K562 treated with DMSO at 1 percent for 4 hours (cell line): ENCODE data around the gene OR1A2. TPM values are rescaled to one million over a fixed set of nuclear protein-coding genes. Genes with fewer than 3 reads are reported as not detected.

ENCODE experiments used
- total RNA-seq: library from RNA; unstranded; fragments of 300-600 nt; gene quantifications from 2 replicates; pipeline ENCODE4 v1.2.3, GENCODE V29; 2022; ENCODE audit not compliant: insufficient read depth

Gene OR1A2
- total RNA-seq = not detected in 2 replicates

GRCh38 chr17:3197219-3197618, at the start of gene OR1A2:
Gene OR1A2 (plus strand): TSS chr17:3197519. CDS start chr17:3197519, 0 bp downstream.

GRCh38 chr17:3207367-3207766, 10.0 kb downstream of the OR1A2 start, which contains the start of gene OR1A1:
Gene OR1A1 (plus strand): TSS chr17:3207667. CDS start chr17:3215621, 7,954 bp downstream.

Other genes with a start within 250 kb of the OR1A2 start
- not detected in 2 replicates for gene OR1D5, start 133.9 kb upstream of the OR1A2 start, total RNA-seq
- not detected in 2 replicates for gene OR1D2, start 93.1 kb upstream of the OR1A2 start, total RNA-seq
- gene OR1G1, start 70.0 kb upstream of the OR1A2 start, total RNA-seq = not detected in 2 replicates
- gene OR1A1, start 10.1 kb downstream of the OR1A2 start, total RNA-seq = not detected in 2 replicates
- gene OR3A1, start 100.8 kb downstream of the OR1A2 start, total RNA-seq = not detected in 2 replicates
- gene OR3A2, start 188.8 kb downstream of the OR1A2 start, total RNA-seq = not detected in 2 replicates
- gene OR1E1, start 200.9 kb downstream of the OR1A2 start, total RNA-seq = not detected in 2 replicates
- not detected in 2 replicates for gene OR3A3, start 213.9 kb downstream of the OR1A2 start, total RNA-seq
- gene OR1E2, start 236.3 kb downstream of the OR1A2 start, total RNA-seq = not detected in 2 replicates